Activated B cell treated with CpG ODN at 0.5 μM for 24 hours (primary cell): ENCODE measurements around the gene PSMA6. TPM values are rescaled to one million over a fixed set of nuclear protein-coding genes. Genes with fewer than 3 reads are reported as not detected.

ENCODE experiments used
- ATAC-seq: fragments of 200-7000 bp; cut with Tn5 transposase; one replicate; pipeline ENCODE4 v1.10.0; 2021; ENCODE audit warnings: low read depth, mild to moderate bottlenecking, moderate library complexity
- CTCF ChIA-PET: fragments of 350-600 bp; sonication (Branson Sonifier 250); formaldehyde crosslinking; loops from one replicate; lab custom pipeline; 2021; ENCODE audit warnings: antibody characterized with exemption; lab: Charles Lee
- POLR2A ChIA-PET: fragments of 350-600 bp; sonication (Branson Sonifier 250); formaldehyde crosslinking; loops from one replicate; lab custom pipeline; 2021; ENCODE audit warnings: antibody characterized with exemption; lab: Charles Lee
- DNase-seq: peaks from one replicate; pipeline ENCODE4 v3.0.0; 2022
- H3K27ac Mint-ChIP-seq: one replicate; pipeline ENCODE4 v1.8.0; 2020; ENCODE audit warnings: mixed read lengths
- H3K27me3 Mint-ChIP-seq: one replicate; pipeline ENCODE4 v1.8.0; 2021; ENCODE audit warnings: mixed read lengths
- H3K36me3 Mint-ChIP-seq: one replicate; pipeline ENCODE4 v1.8.0; 2021; ENCODE audit warnings: low read depth, mixed read lengths
- H3K4me1 Mint-ChIP-seq: one replicate; pipeline ENCODE4 v1.8.0; 2021; ENCODE audit warnings: mixed read lengths
- H3K4me3 Mint-ChIP-seq: one replicate; pipeline ENCODE4 v1.8.0; 2020; ENCODE audit warnings: mild to moderate bottlenecking, mixed read lengths
- H3K9me3 Mint-ChIP-seq: one replicate; pipeline ENCODE4 v1.8.0; 2020; ENCODE audit warnings: mixed read lengths
- intact Hi-C: fragments of 100-400 bp; cut with micrococcal nuclease; formaldehyde crosslinking; loops from one replicate; pipeline ENCODE4 v1.15.1; 2024
- total RNA-seq: library from RNA; stranded (reverse); gene quantifications from 2 replicates; pipeline ENCODE4 v1.2.3, GENCODE V29; 2022
- TF ChIP-seq, protein P1 (sequence below): fragments of 200-600 bp; IDR thresholded peaks from one replicate; pipeline ENCODE4 v1.8.0; 2022; ENCODE audit warnings: antibody characterized with exemption, mild to moderate bottlenecking

The PSMA6 gene
- total RNA-seq, 1 donor from 2014 or later: 163 TPM

DNA sequence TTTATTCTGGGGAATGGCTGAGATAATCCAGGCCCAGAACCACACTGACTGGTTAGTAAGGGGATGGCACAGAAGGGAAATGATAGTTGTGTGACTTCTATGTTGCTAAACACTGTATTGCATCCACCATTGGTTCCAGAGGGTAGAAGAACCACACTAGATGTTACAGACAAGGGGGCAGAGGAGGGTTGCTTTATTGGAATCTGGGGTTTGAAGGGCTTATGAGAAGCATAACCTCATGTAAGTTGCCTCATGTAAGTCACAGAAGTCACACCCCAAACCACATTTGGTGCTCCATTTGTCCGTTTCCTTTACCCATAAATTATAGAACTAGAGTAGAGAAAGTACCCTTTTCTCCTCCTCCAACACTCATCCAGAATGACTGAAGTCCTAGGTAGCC lies 5.5 kb upstream of the PSMA6 start:
- intact Hi-C loops: loop anchor here (5.0 kb wide), 1 partner anchor 521 kb away; the partner anchor contains the start of gene RALGAPA1
- ATAC-seq: no peak
- Mint-ChIP-seq H3K36me3 (no peaks in the 10 kb centered on the region), H3K9me3 (no peaks in the 10 kb centered on the region), H3K4me1 (peaks cover 58% of the 10 kb centered on the region), H3K4me3 (peak overlapping the region; percentile 5), H3K27ac (peak overlapping the region; percentile 90), H3K27me3 (no peaks in the 10 kb centered on the region)
- TF ChIP-seq, protein P1, sequence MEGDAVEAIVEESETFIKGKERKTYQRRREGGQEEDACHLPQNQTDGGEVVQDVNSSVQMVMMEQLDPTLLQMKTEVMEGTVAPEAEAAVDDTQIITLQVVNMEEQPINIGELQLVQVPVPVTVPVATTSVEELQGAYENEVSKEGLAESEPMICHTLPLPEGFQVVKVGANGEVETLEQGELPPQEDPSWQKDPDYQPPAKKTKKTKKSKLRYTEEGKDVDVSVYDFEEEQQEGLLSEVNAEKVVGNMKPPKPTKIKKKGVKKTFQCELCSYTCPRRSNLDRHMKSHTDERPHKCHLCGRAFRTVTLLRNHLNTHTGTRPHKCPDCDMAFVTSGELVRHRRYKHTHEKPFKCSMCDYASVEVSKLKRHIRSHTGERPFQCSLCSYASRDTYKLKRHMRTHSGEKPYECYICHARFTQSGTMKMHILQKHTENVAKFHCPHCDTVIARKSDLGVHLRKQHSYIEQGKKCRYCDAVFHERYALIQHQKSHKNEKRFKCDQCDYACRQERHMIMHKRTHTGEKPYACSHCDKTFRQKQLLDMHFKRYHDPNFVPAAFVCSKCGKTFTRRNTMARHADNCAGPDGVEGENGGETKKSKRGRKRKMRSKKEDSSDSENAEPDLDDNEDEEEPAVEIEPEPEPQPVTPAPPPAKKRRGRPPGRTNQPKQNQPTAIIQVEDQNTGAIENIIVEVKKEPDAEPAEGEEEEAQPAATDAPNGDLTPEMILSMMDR: no peak
- POLR2A ChIA-PET: interaction anchor here (1.1 to 8.6 kb wide), 5 partner anchors 8 to 165 kb away, joined by 3 to 211 read pairs (median 5); partner anchors contain the start of genes NFKBIA and PPP2R3C
- CTCF ChIA-PET: interaction anchor here (1.2 to 1.5 kb wide), 3 partner anchors 57 to 122 kb away, joined by 3 to 7 read pairs (median 5); no protein-coding TSS in a partner anchor
- no peak for DNase-seq

DNA sequence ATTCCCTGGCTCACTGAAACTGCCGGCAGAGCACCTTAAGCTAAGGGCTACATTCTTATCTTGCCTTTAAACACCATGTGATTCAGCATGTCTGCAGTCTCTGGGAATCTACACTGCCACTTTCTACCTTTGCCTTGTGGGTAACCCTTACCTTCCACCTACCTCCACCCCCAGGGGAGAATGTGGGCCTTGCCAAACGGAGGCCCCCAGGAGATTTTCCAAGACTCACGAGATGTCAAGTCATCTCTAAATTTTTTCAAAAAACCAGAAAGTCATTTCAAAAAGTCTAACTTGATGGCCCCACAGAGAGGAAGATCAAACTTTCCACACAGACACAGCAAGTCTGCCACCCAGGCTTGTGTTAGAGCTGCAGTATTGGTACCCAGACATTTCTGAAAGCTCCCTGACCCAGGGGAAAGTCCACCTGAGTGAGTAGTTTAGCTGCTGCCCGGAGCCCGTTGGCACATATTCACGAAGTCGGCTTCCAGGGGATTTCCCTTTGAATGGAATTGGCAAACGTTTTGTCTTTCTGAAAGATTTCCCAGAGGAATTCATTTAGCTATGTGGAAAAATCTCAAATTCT lies 4.7 kb upstream of the PSMA6 start:
- peak overlapping the region; percentile 50 for H3K4me3 Mint-ChIP-seq
- H3K27ac Mint-ChIP-seq: peak overlapping the region; percentile 90
- peaks cover 65% of the 10 kb centered on the region for H3K4me1 Mint-ChIP-seq
- TF ChIP-seq, protein P1: no peak
- POLR2A ChIA-PET: interaction anchor here (1.7 to 8.6 kb wide), 3 partner anchors 13 to 117 kb away, joined by 5 to 211 read pairs (median 6); partner anchors contain the start of gene NFKBIA
- H3K9me3 Mint-ChIP-seq: no peaks in the 10 kb centered on the region
- ATAC-seq: no peak
- DNase-seq: no peak
- H3K36me3 Mint-ChIP-seq: peaks cover 4% of the 10 kb centered on the region
- intact Hi-C loops: loop anchor here (5.0 kb wide), 1 partner anchor 520 kb away; the partner anchor contains the start of gene RALGAPA1
- CTCF ChIA-PET: interaction anchor here (1.2 to 1.5 kb wide), 2 partner anchors 72 to 121 kb away, joined by 3 to 5 read pairs; no protein-coding TSS in a partner anchor
- H3K27me3 Mint-ChIP-seq: no peaks in the 10 kb centered on the region

DNA sequence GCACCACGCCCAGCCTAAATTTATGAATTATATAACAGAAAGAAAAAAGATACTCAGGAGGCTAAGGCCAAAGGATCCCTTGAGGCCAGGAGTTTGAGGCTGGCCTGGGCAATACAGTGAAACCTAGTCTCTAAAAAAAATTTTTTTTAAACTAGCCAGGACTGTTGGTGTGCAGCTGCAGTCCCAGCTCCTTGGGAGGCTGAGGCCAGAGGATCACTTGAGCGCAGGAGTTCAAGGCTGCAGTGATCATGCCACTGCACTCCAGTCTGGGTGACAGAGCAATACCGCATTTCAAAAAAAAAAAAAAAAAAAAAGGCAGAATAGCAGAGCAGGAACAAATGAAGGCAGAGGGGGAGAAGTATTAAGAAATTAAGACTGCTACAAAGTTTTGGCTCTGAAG lies 2.6 kb upstream of the PSMA6 start:
- Mint-ChIP-seq H3K4me1 (peaks cover 75% of the 10 kb centered on the region), H3K27me3 (no peaks in the 10 kb centered on the region), H3K36me3 (peaks cover 10% of the 10 kb centered on the region), H3K27ac (no peak overlapping the region), H3K4me3 (no peak overlapping the region), H3K9me3 (no peaks in the 10 kb centered on the region)
- TF ChIP-seq, protein P1: no peak
- ChIA-PET CTCF (no interaction called here), POLR2A (interaction anchor here (8.6 kb wide), 1 partner anchor 115 kb away, joined by 211 read pairs; the partner anchor contains the start of gene NFKBIA)
- intact Hi-C loops: loop anchor here (5.0 kb wide), 1 partner anchor 518 kb away; the partner anchor contains the start of gene RALGAPA1
- ATAC-seq: no peak
- DNase-seq: no peak

DNA sequence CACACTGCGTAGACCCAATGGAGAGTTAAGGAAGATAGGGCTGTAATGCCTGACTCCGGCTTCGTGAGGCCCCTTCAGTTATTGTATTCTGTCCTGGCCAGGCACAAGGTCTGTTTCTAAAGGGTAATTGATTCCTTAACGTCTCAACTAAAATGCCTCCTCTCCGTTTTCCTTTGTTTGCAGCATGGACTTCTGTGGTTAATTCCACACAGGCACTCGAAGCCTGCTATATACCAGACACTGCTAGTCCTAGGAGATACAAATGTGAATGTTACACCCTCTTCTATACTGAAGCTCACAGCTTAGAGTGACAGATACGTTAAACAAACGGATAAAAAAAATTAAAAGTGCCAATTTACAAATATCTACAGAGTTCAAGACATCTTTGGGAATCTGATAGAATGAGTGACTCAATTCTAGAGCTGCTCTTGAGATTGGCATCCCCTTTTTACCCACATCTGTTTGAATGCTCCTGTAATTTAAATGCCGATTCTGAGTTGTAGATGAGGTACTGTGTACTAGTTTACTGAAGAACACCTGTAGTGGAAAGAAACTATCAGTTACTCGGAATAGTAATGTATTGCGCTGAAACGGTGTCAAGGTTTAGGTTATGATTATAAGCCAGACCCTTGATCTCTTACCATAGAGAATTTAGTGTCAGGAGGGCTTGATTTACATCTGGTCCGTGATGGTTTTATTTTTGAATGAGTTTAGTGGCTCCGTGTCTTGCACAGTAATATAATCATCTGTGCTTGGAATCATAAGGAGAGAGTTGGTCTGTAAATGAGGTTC lies 784 bp downstream of the PSMA6 start:
- ATAC-seq: peak; percentile 4
- peaks cover 57% of the 10 kb centered on the region for H3K4me1 Mint-ChIP-seq
- peak overlapping the region; percentile 99 for H3K4me3 Mint-ChIP-seq
- peak overlapping the region; percentile 96 for H3K27ac Mint-ChIP-seq
- H3K27me3 Mint-ChIP-seq: no peaks in the 10 kb centered on the region
- ChIA-PET CTCF (interaction anchor here (1.1 to 2.4 kb wide), 4 partner anchors 31 to 115 kb away, joined by 3 to 7 read pairs (median 5); partner anchors contain the start of gene NFKBIA), POLR2A (interaction anchor here (0.9 to 3.3 kb wide), 18 partner anchors 8 to 311 kb away, joined by 3 to 170 read pairs (median 4); partner anchors contain the start of genes FAM177A1, NFKBIA, PPP2R3C and SRP54)
- TF ChIP-seq, protein P1: no peak
- DNase-seq: no peak
- peaks cover 15% of the 10 kb centered on the region for H3K36me3 Mint-ChIP-seq
- no peaks in the 10 kb centered on the region for H3K9me3 Mint-ChIP-seq
- intact Hi-C loops: loop anchor here (1.0 to 2.0 kb wide), 5 partner anchors 111 to 420 kb away; partner anchors contain the start of genes FAM177A1, NFKBIA, PRORP and SRP54
